ENCODE measurements around the gene GANAB. TPM values are rescaled to one million over a fixed set of nuclear protein-coding genes. Genes with fewer than 3 reads are reported as not detected.
A peak's percentile ranks its signal among the peaks of the same experiment; 100 is the strongest.

GANAB gene
- total RNA-seq, 1 experiment from 2014 or later = 274 TPM

GRCh38 chr11:62666259-62666926 lies 20.0 kb upstream of the GANAB start:
- peak overlapping the region; percentile 93 for H3K4me2 ChIP-seq (ENCODE audit: low read length)
- H3K27me3 ChIP-seq (ENCODE audit: low read length) = no peaks in the 10 kb centered on the region
- ATAC-seq (no peak), DNase-seq (no peak)
- peak overlapping the region; percentile 98 for H3K4me3 ChIP-seq (ENCODE audit: low read length)
- H4K20me1 ChIP-seq (ENCODE audit: low read length) = peaks cover 14% of the 10 kb centered on the region; the same call in 1 of the 2 replicates
- peak overlapping the region; percentile 30 for H3K27ac ChIP-seq (ENCODE audit: low read length)
- no peaks in the 10 kb centered on the region for H3K9me3 ChIP-seq (ENCODE audit: low read length)
- intact Hi-C loops (cut with micrococcal nuclease) = no loop called here
- peaks cover 16% of the 10 kb centered on the region for H3K36me3 ChIP-seq (ENCODE audit: low read depth, low read length)
- BruUV-seq (replicated peaks) = no TSS peak
- ChIA-PET POLR2A (ENCODE audit: unreplicated experiment) (interaction anchor here (0.6 to 2.1 kb wide), 2 partner anchors 11 to 96 kb away, joined by 5 to 11 read pairs; no protein-coding TSS in a partner anchor), CTCF (interaction anchor here (0.5 to 1.7 kb wide), 2 partner anchors 15 to 121 kb away, joined by 4 to 6 read pairs; partner anchors contain the start of gene TMEM179B)
- H3K79me2 ChIP-seq (ENCODE audit: low read length) = peaks cover 72% of the 10 kb centered on the region
- H3K9me2 ChIP-seq (replicated peaks; ENCODE audit: low read length) = no peaks in the 10 kb centered on the region
- peaks cover 13% of the 10 kb centered on the region for H3F3A ChIP-seq (ENCODE audit: low read length, unreplicated experiment)
- TF ChIP-seq EZH2phosphoT487 (IDR thresholded peaks at IDR 0.05; ENCODE audit: borderline replicate concordance, low read length) (no peak), CTCF (conservative IDR thresholded peaks at IDR 0.05; ENCODE audit: low read depth, low read length) (no peak), EZH2 (IDR thresholded peaks at IDR 0.05; ENCODE audit: low read length, unreplicated experiment) (no peak)
- H2AFZ ChIP-seq (ENCODE audit: low read length) = no peak overlapping the region
- H3K9ac ChIP-seq (ENCODE audit: low read length) = peak overlapping the region; percentile 92
- H3K4me1 ChIP-seq (ENCODE audit: insufficient read depth, low read length) = peaks cover 35% of the 10 kb centered on the region

GRCh38 chr11:62665599-62666258 lies 19.3 kb upstream of the GANAB start:
- H3K4me2 ChIP-seq (ENCODE audit: low read length) = peak overlapping the region; percentile 93
- BruUV-seq (replicated peaks) = no TSS peak
- no peak for DNase-seq
- H3K27ac ChIP-seq (ENCODE audit: low read length) = peak overlapping the region; percentile 30
- H4K20me1 ChIP-seq (ENCODE audit: low read length) = peaks cover 14% of the 10 kb centered on the region; the same call in 1 of the 2 replicates
- H3K79me2 ChIP-seq (ENCODE audit: low read length) = peaks cover 65% of the 10 kb centered on the region
- peak overlapping the region; percentile 92 for H3K9ac ChIP-seq (ENCODE audit: low read length)
- peaks cover 13% of the 10 kb centered on the region for H3F3A ChIP-seq (ENCODE audit: low read length, unreplicated experiment)
- TF ChIP-seq EZH2phosphoT487 (IDR thresholded peaks at IDR 0.05; ENCODE audit: borderline replicate concordance, low read length) (no peak), EZH2 (IDR thresholded peaks at IDR 0.05; ENCODE audit: low read length, unreplicated experiment) (no peak), CTCF (conservative IDR thresholded peaks at IDR 0.05; ENCODE audit: low read depth, low read length) (no peak)
- no peak overlapping the region for H2AFZ ChIP-seq (ENCODE audit: low read length)
- no peaks in the 10 kb centered on the region for H3K27me3 ChIP-seq (ENCODE audit: low read length)
- H3K36me3 ChIP-seq (ENCODE audit: low read depth, low read length) = peaks cover 16% of the 10 kb centered on the region
- peak; percentile 16 for ATAC-seq
- intact Hi-C loops (cut with micrococcal nuclease) = no loop called here
- H3K9me2 ChIP-seq (replicated peaks; ENCODE audit: low read length) = no peaks in the 10 kb centered on the region
- POLR2A ChIA-PET (ENCODE audit: unreplicated experiment) = interaction anchor here (0.6 to 2.1 kb wide), 15 partner anchors 9 to 216 kb away, joined by 3 to 22 read pairs (median 6); partner anchors contain the start of genes EEF1G, INTS5, MTA2 and TUT1
- H3K4me1 ChIP-seq (ENCODE audit: insufficient read depth, low read length) = peaks cover 32% of the 10 kb centered on the region
- no peaks in the 10 kb centered on the region for H3K9me3 ChIP-seq (ENCODE audit: low read length)
- peak overlapping the region; percentile 98 for H3K4me3 ChIP-seq (ENCODE audit: low read length)
- CTCF ChIA-PET = interaction anchor here (1.1 to 1.7 kb wide), 3 partner anchors 15 to 54 kb away, joined by 3 to 6 read pairs (median 6); partner anchors contain the start of gene B3GAT3

Measured in PC-3 (cell line).